Neuronal stem cell (in vitro differentiated cells): Measurements from ENCODE around the gene CACNA1C.

Experiments
- DNase-seq: peaks from one replicate; pipeline ENCODE4 v3.0.0-alpha.2; 2013; ENCODE audit warnings: low spot score
- H2AFZ ChIP-seq: one replicate; pipeline ENCODE4 v1.6.1; 2013; ENCODE audit warnings: mild to moderate bottlenecking, low read length, inconsistent platforms
- H2AK5ac ChIP-seq: 2 replicates; pipeline ENCODE4 v1.6.1; 2013; ENCODE audit warnings: low read depth, mild to moderate bottlenecking, inconsistent platforms, low read length, moderate library complexity, mixed read lengths
- H2BK120ac ChIP-seq: 2 replicates; pipeline ENCODE4 v1.6.1; 2013; ENCODE audit warnings: low read depth, mild to moderate bottlenecking, inconsistent platforms, low read length, moderate library complexity, mixed read lengths
- H2BK12ac ChIP-seq: one replicate; pipeline ENCODE4 v1.6.1; 2013; ENCODE audit warnings: low read length, inconsistent platforms
- H2BK15ac ChIP-seq: 2 replicates; pipeline ENCODE4 v1.6.1; 2013; ENCODE audit warnings: mild to moderate bottlenecking, low read length, inconsistent platforms, mixed read lengths
- H2BK5ac ChIP-seq: one replicate; pipeline ENCODE4 v1.6.1; 2013; ENCODE audit warnings: inconsistent platforms, mild to moderate bottlenecking, low read length, moderate library complexity
- H3K14ac ChIP-seq: one replicate; pipeline ENCODE4 v1.6.1; 2013; ENCODE audit warnings: low read length, inconsistent platforms
- H3K18ac ChIP-seq: 2 replicates; pipeline ENCODE4 v1.6.1; 2013; ENCODE audit warnings: low read length, inconsistent platforms
- H3K23ac ChIP-seq: 2 replicates; pipeline ENCODE4 v1.6.1; 2013; ENCODE audit warnings: low read depth, mild to moderate bottlenecking, mixed read lengths, low read length, inconsistent platforms; ENCODE audit not compliant: poor library complexity
- H3K27ac ChIP-seq: replicated peaks from 3 replicates; pipeline ENCODE4 v1.5.1; 2013; ENCODE audit warnings: low read length, inconsistent platforms
- H3K27me3 ChIP-seq, 3 experiments: 2 replicates each; pipeline ENCODE4 v1.6.1; 2013; ENCODE audit warnings: low read length in 3 of 3, mild to moderate bottlenecking in 2 of 3, inconsistent platforms in 1 of 3, low read depth in 1 of 3, mixed read lengths in 1 of 3, moderate library complexity in 1 of 3; ENCODE audit not compliant: control insufficient read depth in 3 of 3, insufficient read depth in 3 of 3
- H3K36me3 ChIP-seq, 2 donors: replicated peaks in 1 of 2; 2 replicates each; pipeline ENCODE4 v1.6.1; 2013; ENCODE audit warnings: low read length in 2 of 2; ENCODE audit not compliant: control insufficient read depth in 2 of 2, insufficient read depth in 2 of 2
- H3K4ac ChIP-seq: 2 replicates; pipeline ENCODE4 v1.6.1; 2013; ENCODE audit warnings: inconsistent platforms, mild to moderate bottlenecking, low read length, moderate library complexity
- H3K4me1 ChIP-seq, 2 donors: 1 replicate in 1 of 2; 2 replicates in 1 of 2; pipeline ENCODE4 v1.6.1; 2013; ENCODE audit warnings: low read length in 2 of 2, low read depth in 1 of 2; ENCODE audit not compliant: control insufficient read depth in 2 of 2, insufficient read depth in 1 of 2
- H3K4me2 ChIP-seq: one replicate; pipeline ENCODE4 v1.6.1; 2013; ENCODE audit warnings: mild to moderate bottlenecking, low read length, inconsistent platforms; ENCODE audit not compliant: insufficient read depth, poor library complexity, severe bottlenecking
- H3K4me3 ChIP-seq, 2 donors: 2 replicates each; pipeline ENCODE4 v1.5.1; 2013; ENCODE audit warnings: low read length in 2 of 2, mild to moderate bottlenecking in 2 of 2, inconsistent platforms in 1 of 2, moderate library complexity in 1 of 2
- H3K79me1 ChIP-seq: one replicate; pipeline ENCODE4 v1.6.1; 2013; ENCODE audit warnings: low read depth, mild to moderate bottlenecking, inconsistent platforms, low read length, moderate library complexity
- H3K9ac ChIP-seq: one replicate; pipeline ENCODE4 v1.6.1; 2013; ENCODE audit warnings: mild to moderate bottlenecking, low read depth, low read length, inconsistent platforms; ENCODE audit not compliant: poor library complexity
- H3K9me3 ChIP-seq, 2 donors: replicated peaks in 1 of 2; 2 replicates each; pipeline versions ENCODE3 to v1.6.1; 2013; ENCODE audit warnings: low read length in 2 of 2, mild to moderate bottlenecking in 2 of 2, inconsistent platforms in 1 of 2, low read depth in 1 of 2, mixed read lengths in 1 of 2, moderate library complexity in 1 of 2; ENCODE audit not compliant: control insufficient read depth in 2 of 2, insufficient read depth in 1 of 2
- H4K8ac ChIP-seq: one replicate; pipeline ENCODE4 v1.6.1; 2013; ENCODE audit warnings: low read depth, mild to moderate bottlenecking, inconsistent platforms, low read length, moderate library complexity
- H4K91ac ChIP-seq: one replicate; pipeline ENCODE4 v1.6.1; 2013; ENCODE audit warnings: low read length, low read depth, mild to moderate bottlenecking, inconsistent platforms; ENCODE audit not compliant: poor library complexity
- WGBS, 2 donors: extraction: QIAGEN DNeasy Blood & Tissue Kit; methylation state at CpG; one replicate each; pipeline ENCODE4 v1.1.7; 2013; ENCODE audit warnings: missing lambda C conversion rate in 2 of 2, mixed read lengths in 1 of 2; ENCODE audit not compliant: insufficient read length in 2 of 2, insufficient replicate concordance in 1 of 2; ENCODE audit errors: extremely low coverage in 2 of 2; 5-methylcytosine and 5-hydroxymethylcytosine counted together

Gene CACNA1C

GRCh38 chr12:2295941-2296461 is 243.2 kb downstream of the CACNA1C start:
- Histone ChIP-seq H2AFZ (no peak overlapping the region), H2BK12ac (no peak overlapping the region), H3K4ac (no peak overlapping the region), H2BK15ac (no peak overlapping the region), H3K27ac (no peak overlapping the region), H4K8ac (no peak overlapping the region), H2AK5ac (no peak overlapping the region), H3K4me1 (peaks cover 0 to 5% of the 10 kb centered on the region in 2 donors), H3K36me3 (no peaks in the 10 kb centered on the region), H3K4me2 (no peak overlapping the region), H2BK5ac (no peak overlapping the region), H3K14ac (no peak overlapping the region), H3K9me3 (no peaks in the 10 kb centered on the region), H4K91ac (no peak overlapping the region), H3K18ac (no peak overlapping the region), H3K4me3 (no peak overlapping the region), H3K79me1 (no peaks in the 10 kb centered on the region), H2BK120ac (no peak overlapping the region), H3K9ac (no peak overlapping the region), H3K27me3 (no peaks in the 10 kb centered on the region), H3K23ac (no peak overlapping the region)
- DNase-seq = no peak
- WGBS, 2 donors = no CpG with 5 or more reads among the region's 3 CpGs

GRCh38 chr12:2297004-2297403 is 244.2 kb downstream of the CACNA1C start:
- WGBS, 2 donors = no CpG with 5 or more reads among the region's 6 CpGs

GRCh38 chr12:2297658-2298057 is 244.9 kb downstream of the CACNA1C start:
- Histone ChIP-seq H2BK5ac (no peak overlapping the region), H3K4me2 (no peak overlapping the region)

More at GRCh38 chr12:2297004-2297403, 244.2 kb downstream of the CACNA1C start:
- Histone ChIP-seq H3K4me1 (peaks cover 0 to 5% of the 10 kb centered on the region in 2 donors), H2BK12ac (no peak overlapping the region), H3K18ac (no peak overlapping the region), H3K4me2 (no peak overlapping the region), H3K23ac (no peak overlapping the region), H2BK15ac (no peak overlapping the region), H2BK120ac (no peak overlapping the region), H3K27me3 (no peaks in the 10 kb centered on the region), H2AK5ac (no peak overlapping the region), H3K9ac (no peak overlapping the region), H2BK5ac (no peak overlapping the region), H3K79me1 (no peaks in the 10 kb centered on the region), H3K27ac (no peak overlapping the region), H3K14ac (no peak overlapping the region), H4K91ac (no peak overlapping the region), H2AFZ (no peak overlapping the region), H3K36me3 (no peaks in the 10 kb centered on the region), H4K8ac (no peak overlapping the region), H3K4me3 (no peak overlapping the region), H3K9me3 (no peaks in the 10 kb centered on the region), H3K4ac (no peak overlapping the region)
- DNase-seq = no peak

GRCh38 chr12:2298556-2299200 is 245.9 kb downstream of the CACNA1C start:
- peaks cover 0 to 5% of the 10 kb centered on the region in 2 donors for H3K4me1 ChIP-seq
- no peak overlapping the region for H3K23ac ChIP-seq
- no peak overlapping the region for H3K9ac ChIP-seq
- H3K79me1 ChIP-seq = no peaks in the 10 kb centered on the region
- H2BK12ac ChIP-seq = no peak overlapping the region
- no peak overlapping the region for H3K4me2 ChIP-seq
- no peak overlapping the region for H3K14ac ChIP-seq
- H4K91ac ChIP-seq = no peak overlapping the region
- DNase-seq = no peak
- no peaks in the 10 kb centered on the region for H3K27me3 ChIP-seq
- H2BK5ac ChIP-seq = no peak overlapping the region
- no peak overlapping the region for H2AK5ac ChIP-seq
- no peaks in the 10 kb centered on the region for H3K36me3 ChIP-seq
- no peak overlapping the region for H4K8ac ChIP-seq
- peak overlapping the region; percentile 45 for H3K18ac ChIP-seq
- no peak overlapping the region for H2BK120ac ChIP-seq
- no peak overlapping the region for H3K4me3 ChIP-seq
- no peak overlapping the region for H2AFZ ChIP-seq
- no peaks in the 10 kb centered on the region for H3K9me3 ChIP-seq
- no peak overlapping the region for H2BK15ac ChIP-seq
- WGBS, 2 donors = no CpG with 5 or more reads among the region's 12 CpGs
- H3K4ac ChIP-seq = no peak overlapping the region
- no peak overlapping the region for H3K27ac ChIP-seq

More at GRCh38 chr12:2297658-2298057, 244.9 kb downstream of the CACNA1C start:
- no peak overlapping the region for H3K4ac ChIP-seq
- H2BK12ac ChIP-seq = no peak overlapping the region
- no CpG with 5 or more reads among the region's 4 CpGs for WGBS, 2 donors
- no peak overlapping the region for H3K27ac ChIP-seq
- no peaks in the 10 kb centered on the region for H3K27me3 ChIP-seq
- DNase-seq = no peak
- no peaks in the 10 kb centered on the region for H3K79me1 ChIP-seq
- no peak overlapping the region for H4K91ac ChIP-seq
- H2BK120ac ChIP-seq = no peak overlapping the region
- no peaks in the 10 kb centered on the region for H3K36me3 ChIP-seq
- H3K4me3 ChIP-seq = no peak overlapping the region
- no peak overlapping the region for H3K18ac ChIP-seq
- H3K9me3 ChIP-seq = no peaks in the 10 kb centered on the region
- no peak overlapping the region for H3K14ac ChIP-seq
- H3K4me1 ChIP-seq = peaks cover 0 to 5% of the 10 kb centered on the region in 2 donors
- H4K8ac ChIP-seq = no peak overlapping the region
- no peak overlapping the region for H2AFZ ChIP-seq
- H3K9ac ChIP-seq = no peak overlapping the region
- H2BK15ac ChIP-seq = no peak overlapping the region
- H2AK5ac ChIP-seq = no peak overlapping the region
- no peak overlapping the region for H3K23ac ChIP-seq
